Measurements from ENCODE around the gene RABGEF1. TPM values are rescaled to one million over a fixed set of nuclear protein-coding genes. Genes with fewer than 3 reads are reported as not detected.

Gene RABGEF1
- polyA plus RNA-seq, 3 donors: 13.6 to 17.3 (median 17.1) TPM

- Histone ChIP-seq H3K36me3 (replicated peaks in 1 of 2; ENCODE audit: control insufficient read depth in 1 of 2, insufficient read depth in 2 of 2, low read length in 2 of 2) (peaks cover 0 to 13% of the 10 kb centered on the region in 2 donors), H3K9ac (ENCODE audit: insufficient read depth, low read length, poor library complexity, severe bottlenecking) (no peak overlapping the region), H3K27ac (ENCODE audit: low read depth in 1 of 2, low read length in 2 of 2) (no peak overlapping the region), H3K27me3 (ENCODE audit: control insufficient read depth in 2 of 2, insufficient read depth in 2 of 2, low read length in 2 of 2) (no peaks in the 10 kb centered on the region), H3K9me3 (replicated peaks in 1 of 2; ENCODE audit: control insufficient read depth in 1 of 2, insufficient read depth in 1 of 2, low read length in 2 of 2) (peaks cover 7 to 8% of the 10 kb centered on the region in 2 donors), H4K20me1 (ENCODE audit: insufficient read depth, low read length) (peaks cover 4% of the 10 kb centered on the region), H3K4me3 (replicated peaks in 1 of 3; ENCODE audit: low read depth in 2 of 3, low read length in 3 of 3) (no peak overlapping the region), H3K4me2 (replicated peaks; ENCODE audit: extremely low read depth, low read length, poor library complexity, severe bottlenecking) (no peak overlapping the region), H3K79me2 (ENCODE audit: insufficient read depth, low read length) (peaks cover 31% of the 10 kb centered on the region), H3K4me1 (ENCODE audit: control insufficient read depth in 1 of 2, insufficient read depth in 2 of 2, low read length in 2 of 2) (peaks cover 14 to 19% of the 10 kb centered on the region in 2 donors), H2AFZ (ENCODE audit: insufficient read depth, low read depth, low read length, poor library complexity, severe bottlenecking) (no peak overlapping the region)
- Mint-ChIP-seq H3K27ac (peak overlapping the region in 2 of 7 donors; percentile 18 to 40), H3K36me3 (peaks cover 16 to 28% of the 10 kb centered on the region in 2 donors), H3K4me3 (no peak overlapping the region), H3K9me3 (peaks cover 7 to 14% (median 9%) of the 10 kb centered on the region in 7 donors), H3K4me1 (peaks cover 22% of the 10 kb centered on the region), H3K27me3 (ENCODE audit: low read depth in 3 of 3) (peaks cover 0 to 4% (median 0%) of the 10 kb centered on the region in 3 donors)
- intact Hi-C loops (cut with micrococcal nuclease): loop anchor here (5.0 to 10.0 kb wide), 2 partner anchors 52 to 55 kb away; no protein-coding TSS in a partner anchor
- WGBS (ENCODE audit: insufficient coverage): no CpG with 5 or more reads among the region's 6 CpGs
- DNase-seq: no peak
- TF ChIP-seq CTCF (IDR thresholded peaks at IDR 0.05): no peak
Observed at GRCh38 chr7:66736892-66737291, 3.6 kb upstream of the RABGEF1 start.

GRCh38 chr7:66737667-66738066 is 2.9 kb upstream of the RABGEF1 start:
- DNase-seq: no peak
- Histone ChIP-seq H3K79me2 (ENCODE audit: insufficient read depth, low read length) (peaks cover 39% of the 10 kb centered on the region), H3K9ac (ENCODE audit: insufficient read depth, low read length, poor library complexity, severe bottlenecking) (no peak overlapping the region), H3K27ac (ENCODE audit: low read depth in 1 of 2, low read length in 2 of 2) (no peak overlapping the region), H3K36me3 (replicated peaks in 1 of 2; ENCODE audit: control insufficient read depth in 1 of 2, insufficient read depth in 2 of 2, low read length in 2 of 2) (peaks cover 0 to 13% of the 10 kb centered on the region in 2 donors), H3K9me3 (replicated peaks in 1 of 2; ENCODE audit: control insufficient read depth in 1 of 2, insufficient read depth in 1 of 2, low read length in 2 of 2) (peaks cover 7 to 8% of the 10 kb centered on the region in 2 donors), H3K4me3 (replicated peaks in 1 of 3; ENCODE audit: low read depth in 2 of 3, low read length in 3 of 3) (no peak overlapping the region), H4K20me1 (ENCODE audit: insufficient read depth, low read length) (peaks cover 11% of the 10 kb centered on the region), H3K27me3 (ENCODE audit: control insufficient read depth in 2 of 2, insufficient read depth in 2 of 2, low read length in 2 of 2) (no peaks in the 10 kb centered on the region), H2AFZ (ENCODE audit: insufficient read depth, low read depth, low read length, poor library complexity, severe bottlenecking) (no peak overlapping the region), H3K4me1 (ENCODE audit: control insufficient read depth in 1 of 2, insufficient read depth in 2 of 2, low read length in 2 of 2) (peaks cover 14 to 24% of the 10 kb centered on the region in 2 donors), H3K4me2 (replicated peaks; ENCODE audit: extremely low read depth, low read length, poor library complexity, severe bottlenecking) (no peak overlapping the region)
- peaks cover 28% of the 10 kb centered on the region for H3K4me1 Mint-ChIP-seq
- H3K27me3 Mint-ChIP-seq (ENCODE audit: low read depth in 3 of 3): peaks cover 0 to 2% (median 2%) of the 10 kb centered on the region in 3 donors
- H3K4me3 Mint-ChIP-seq: no peak overlapping the region
- 94% methylated on average over 3 of the region's 6 CpGs for WGBS (ENCODE audit: insufficient coverage)
- no peak for TF ChIP-seq CTCF (IDR thresholded peaks at IDR 0.05)
- peak overlapping the region in 1 of 7 donors; percentile 42 for H3K27ac Mint-ChIP-seq
- intact Hi-C loops (cut with micrococcal nuclease): loop anchor here (5.0 to 10.0 kb wide), 2 partner anchors 53 to 55 kb away; no protein-coding TSS in a partner anchor
- H3K36me3 Mint-ChIP-seq: peaks cover 16 to 34% of the 10 kb centered on the region in 2 donors
- peaks cover 7 to 14% (median 9%) of the 10 kb centered on the region in 7 donors for H3K9me3 Mint-ChIP-seq
